ENCODE results near the gene KCNC1.

KCNC1 gene

DNA sequence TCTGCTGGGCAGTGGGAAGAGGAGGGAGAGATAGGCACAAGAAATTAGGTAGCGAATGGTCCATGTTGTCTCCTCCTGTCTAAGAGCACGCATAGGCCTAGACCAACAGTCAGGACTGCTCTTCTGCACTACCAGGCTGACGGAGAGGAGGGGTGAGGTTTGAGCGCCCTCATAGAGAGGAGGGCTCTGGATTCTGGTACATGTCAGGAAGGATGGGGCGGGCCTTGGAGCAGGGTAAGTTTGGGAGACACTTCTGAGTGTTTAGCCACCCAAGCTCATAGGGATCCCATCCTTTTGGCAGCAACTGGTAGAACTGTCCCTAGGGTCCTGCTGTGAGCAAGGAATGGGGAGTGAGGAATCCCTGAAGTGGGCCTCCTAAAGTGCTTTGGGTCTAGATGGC is 60.4 kb downstream of the KCNC1 start:
- TF ChIP-seq, protein P1, sequence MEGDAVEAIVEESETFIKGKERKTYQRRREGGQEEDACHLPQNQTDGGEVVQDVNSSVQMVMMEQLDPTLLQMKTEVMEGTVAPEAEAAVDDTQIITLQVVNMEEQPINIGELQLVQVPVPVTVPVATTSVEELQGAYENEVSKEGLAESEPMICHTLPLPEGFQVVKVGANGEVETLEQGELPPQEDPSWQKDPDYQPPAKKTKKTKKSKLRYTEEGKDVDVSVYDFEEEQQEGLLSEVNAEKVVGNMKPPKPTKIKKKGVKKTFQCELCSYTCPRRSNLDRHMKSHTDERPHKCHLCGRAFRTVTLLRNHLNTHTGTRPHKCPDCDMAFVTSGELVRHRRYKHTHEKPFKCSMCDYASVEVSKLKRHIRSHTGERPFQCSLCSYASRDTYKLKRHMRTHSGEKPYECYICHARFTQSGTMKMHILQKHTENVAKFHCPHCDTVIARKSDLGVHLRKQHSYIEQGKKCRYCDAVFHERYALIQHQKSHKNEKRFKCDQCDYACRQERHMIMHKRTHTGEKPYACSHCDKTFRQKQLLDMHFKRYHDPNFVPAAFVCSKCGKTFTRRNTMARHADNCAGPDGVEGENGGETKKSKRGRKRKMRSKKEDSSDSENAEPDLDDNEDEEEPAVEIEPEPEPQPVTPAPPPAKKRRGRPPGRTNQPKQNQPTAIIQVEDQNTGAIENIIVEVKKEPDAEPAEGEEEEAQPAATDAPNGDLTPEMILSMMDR (IDR thresholded peaks at IDR 0.05; ENCODE audit: control extremely low read depth, extremely low read depth, low read depth, missing control alignments): no peak
- POLR2A ChIA-PET: no interaction called here
- DNase-seq (ENCODE audit: extremely low spot score): no peak
- CTCF ChIA-PET: no interaction called here

DNA sequence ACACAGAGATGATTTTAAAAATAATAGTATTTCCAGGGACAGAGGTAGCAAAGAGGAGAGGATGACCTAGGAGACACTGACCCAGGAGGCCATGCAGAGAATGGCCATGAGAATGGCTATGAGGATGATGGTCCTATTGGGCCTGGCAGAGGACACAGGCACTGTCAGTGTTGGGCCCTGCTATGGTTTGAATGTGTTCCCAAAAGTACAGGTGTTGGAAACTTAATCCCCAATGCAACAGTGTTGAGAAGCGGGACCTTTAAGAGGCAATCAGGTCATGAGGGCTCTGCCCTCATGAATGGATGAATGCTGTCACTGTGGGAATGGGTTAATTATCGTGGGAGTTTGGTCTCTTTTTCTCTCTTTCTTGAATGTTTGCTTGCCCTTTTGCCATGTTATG is 61.6 kb downstream of the KCNC1 start:
- no peak for DNase-seq (ENCODE audit: extremely low spot score)
- TF ChIP-seq, protein P1 (IDR thresholded peaks at IDR 0.05; ENCODE audit: control extremely low read depth, extremely low read depth, low read depth, missing control alignments): no peak
- POLR2A ChIA-PET: no interaction called here
- CTCF ChIA-PET: interaction anchor here (1.6 kb wide), 1 partner anchor 36 kb away, joined by 3 read pairs; no protein-coding TSS in a partner anchor

DNA sequence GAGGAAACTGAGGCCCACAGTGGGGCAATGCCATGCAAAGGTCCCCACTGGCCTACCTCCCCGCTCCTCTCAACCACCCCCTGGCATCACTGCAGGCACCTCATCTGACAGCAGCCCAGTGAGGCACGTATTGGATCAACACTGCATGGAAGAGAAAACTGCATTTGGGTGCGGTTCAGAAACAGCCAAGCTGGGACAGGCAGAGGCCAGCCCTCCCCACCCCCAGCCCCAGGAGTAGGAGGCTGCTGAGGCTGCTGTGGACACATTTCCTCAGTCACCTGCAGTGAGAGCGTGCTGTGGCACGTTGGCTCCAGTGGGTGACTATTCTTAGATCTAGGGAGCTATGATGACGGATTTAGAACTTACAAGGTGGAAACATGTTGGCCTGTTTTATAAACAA is 63.7 kb downstream of the KCNC1 start:
- TF ChIP-seq, protein P1 (IDR thresholded peaks at IDR 0.05; ENCODE audit: control extremely low read depth, extremely low read depth, low read depth, missing control alignments): no peak
- CTCF ChIA-PET: no interaction called here
- DNase-seq (ENCODE audit: extremely low spot score): no peak
- POLR2A ChIA-PET: no interaction called here

DNA sequence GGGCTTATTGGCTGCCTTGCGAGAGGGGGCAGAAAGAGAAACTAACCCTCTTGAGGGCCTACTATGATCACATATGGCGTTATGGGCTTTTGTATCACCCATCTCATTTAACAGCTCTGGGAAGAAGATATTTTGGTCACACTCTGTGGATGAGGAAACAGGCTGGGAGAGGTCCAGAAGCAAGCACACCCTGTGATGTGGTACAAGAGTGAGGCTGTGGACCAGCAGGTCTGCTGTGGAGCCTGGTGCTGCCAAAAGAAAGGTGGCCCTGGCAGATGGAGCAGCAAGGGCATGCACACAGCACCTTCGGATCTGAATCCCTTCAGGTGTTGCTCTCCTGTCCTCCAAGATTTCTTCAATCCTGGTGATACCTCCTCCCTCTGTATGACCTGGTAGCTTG is 64.1 kb downstream of the KCNC1 start:
- no peak for DNase-seq (ENCODE audit: extremely low spot score)
- ChIA-PET POLR2A (no interaction called here), CTCF (no interaction called here)
- TF ChIP-seq, protein P1 (IDR thresholded peaks at IDR 0.05; ENCODE audit: control extremely low read depth, extremely low read depth, low read depth, missing control alignments): no peak

GRCh38 chr11:17799147-17799546 is 64.6 kb downstream of the KCNC1 start:
- ChIA-PET POLR2A (no interaction called here), CTCF (no interaction called here)
- TF ChIP-seq, protein P1 (IDR thresholded peaks at IDR 0.05; ENCODE audit: control extremely low read depth, extremely low read depth, low read depth, missing control alignments): no peak
- no peak for DNase-seq (ENCODE audit: extremely low spot score)

DNA sequence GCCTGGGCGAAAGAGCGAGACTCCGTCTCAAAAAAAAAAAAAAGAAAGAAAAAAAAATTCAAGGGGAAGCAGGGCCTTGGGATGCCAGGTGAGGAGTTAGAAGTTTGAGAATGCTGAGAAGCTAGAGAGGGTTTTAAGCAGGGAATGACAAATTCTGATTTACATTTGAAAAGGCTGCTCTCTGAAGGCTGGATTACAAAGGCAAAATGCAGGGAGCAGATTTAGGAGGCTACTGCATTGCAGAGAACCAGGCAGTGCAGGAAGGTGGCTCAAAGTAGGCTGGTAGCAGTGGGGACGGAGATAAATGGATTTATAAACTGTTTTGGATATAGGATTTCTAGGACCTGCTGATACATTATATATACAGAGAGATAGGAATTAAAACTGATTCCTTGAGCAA is 66.6 kb downstream of the KCNC1 start:
- CTCF ChIA-PET: interaction anchor here (0.7 kb wide), 1 partner anchor 14 kb away, joined by 3 read pairs; no protein-coding TSS in a partner anchor
- POLR2A ChIA-PET: interaction anchor here (0.6 kb wide), 1 partner anchor 724 kb away, joined by 4 read pairs; the partner anchor contains the start of gene RPS13
- TF ChIP-seq, protein P1 (IDR thresholded peaks at IDR 0.05; ENCODE audit: control extremely low read depth, extremely low read depth, low read depth, missing control alignments): no peak
- no peak for DNase-seq (ENCODE audit: extremely low spot score)

DNA sequence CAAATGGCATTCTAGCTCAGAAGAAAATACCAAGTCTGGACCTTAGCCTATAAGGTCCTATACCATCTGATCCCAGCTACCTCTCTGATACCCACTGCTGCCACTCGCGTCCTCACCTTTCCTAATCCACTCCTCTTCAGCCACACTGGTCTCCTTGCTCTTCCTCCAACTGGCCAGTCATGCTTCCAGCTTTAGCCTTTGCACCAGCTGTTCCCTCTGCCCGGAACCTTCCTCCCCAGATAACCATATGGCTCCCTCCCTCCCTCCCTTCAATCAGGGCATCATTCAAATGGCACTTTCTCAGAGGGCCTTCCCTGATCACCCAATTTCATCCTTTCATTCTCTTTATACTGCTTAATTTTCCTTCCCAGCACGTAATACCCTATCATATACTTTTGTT is 67.9 kb downstream of the KCNC1 start:
- no peak for DNase-seq (ENCODE audit: extremely low spot score)
- CTCF ChIA-PET: interaction anchor here (0.9 to 1.0 kb wide), 2 partner anchors 11 to 63 kb away, joined by 3 read pairs; no protein-coding TSS in a partner anchor
- POLR2A ChIA-PET: no interaction called here
- TF ChIP-seq, protein P1 (IDR thresholded peaks at IDR 0.05; ENCODE audit: control extremely low read depth, extremely low read depth, low read depth, missing control alignments): no peak
